Kasumi-1 (cell line): Measurements from ENCODE around the gene MSX1.
A peak's percentile ranks its signal among the peaks of the same experiment; 100 is the strongest.

ENCODE experiments used
- DNase-seq, 2 experiments: peaks; one replicate each; lab custom pipeline; 2025; lab: John Stamatoyannopoulos, UW

The MSX1 gene

DNA sequence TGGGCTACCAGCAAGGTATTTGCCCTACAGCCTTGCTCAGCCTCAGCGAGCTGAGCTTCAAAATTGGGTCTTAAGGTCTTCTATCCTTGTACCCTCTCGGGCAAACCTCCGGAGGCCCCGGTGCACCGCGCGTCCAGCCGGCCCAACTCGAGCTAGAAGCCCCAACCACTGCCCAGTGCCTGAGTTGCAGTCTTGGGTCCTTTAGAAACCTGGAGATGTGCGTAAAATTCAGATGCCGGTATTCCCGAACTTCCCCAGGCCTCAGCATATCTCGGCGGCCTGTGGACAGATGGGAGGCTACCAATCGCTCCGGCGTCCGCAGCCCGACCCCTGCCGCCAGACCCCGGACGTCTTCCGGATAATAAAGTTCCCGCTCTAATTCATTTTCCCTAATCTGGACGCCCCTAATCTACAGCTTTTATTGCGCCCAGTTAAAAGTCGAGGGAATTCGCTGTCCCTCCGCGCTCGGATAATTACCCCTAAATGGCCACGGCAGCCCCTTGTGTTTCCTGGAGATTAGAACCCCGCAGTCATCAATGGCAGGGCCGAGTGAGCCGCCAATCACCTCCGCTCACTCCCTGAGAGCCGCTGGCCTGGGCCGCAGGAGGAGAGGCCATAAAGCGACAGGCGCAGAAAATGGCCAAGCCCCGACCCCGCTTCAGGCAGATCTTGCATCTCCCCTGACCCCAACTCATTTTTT is 1.5 kb upstream of the MSX1 start:
- DNase-seq: no peak

DNA sequence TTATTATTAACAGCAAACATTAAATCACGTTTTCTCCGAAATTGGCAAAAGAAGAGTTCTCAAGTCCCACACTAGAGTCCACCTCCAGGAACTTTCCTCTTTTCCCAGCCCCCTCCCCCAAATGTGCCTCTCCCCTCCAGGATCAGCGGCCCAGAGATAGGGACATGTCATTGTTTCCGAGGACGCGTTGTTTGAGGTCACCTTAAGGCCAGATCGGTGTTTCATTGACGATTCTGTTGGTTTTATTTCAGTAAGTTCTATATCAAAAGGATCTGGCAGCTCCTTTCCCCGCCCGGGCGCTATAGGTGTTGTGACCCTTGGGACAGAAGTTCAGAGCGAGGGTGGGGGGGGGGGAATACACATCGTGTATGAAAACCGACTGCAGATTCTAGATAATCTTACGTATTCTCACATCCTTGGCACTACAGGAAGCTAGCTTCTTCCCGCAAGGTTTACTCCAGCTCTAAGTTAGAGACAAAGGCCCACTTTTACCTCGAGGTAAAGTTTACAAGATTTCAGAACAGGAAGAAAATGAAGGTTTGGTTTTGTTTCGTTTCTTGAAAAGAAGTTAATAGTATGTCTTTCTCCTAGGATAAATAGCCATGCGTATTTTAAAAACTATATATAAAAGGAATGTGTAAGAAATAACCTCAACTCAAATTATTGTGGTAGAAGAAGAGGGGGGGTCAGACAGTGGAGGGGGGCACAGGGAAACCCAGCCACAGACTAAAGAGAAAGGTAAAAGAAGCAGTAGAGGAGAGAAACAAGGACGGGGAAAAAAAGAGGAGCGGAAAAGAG is 739 bp upstream of the MSX1 start:
- no peak for DNase-seq

DNA sequence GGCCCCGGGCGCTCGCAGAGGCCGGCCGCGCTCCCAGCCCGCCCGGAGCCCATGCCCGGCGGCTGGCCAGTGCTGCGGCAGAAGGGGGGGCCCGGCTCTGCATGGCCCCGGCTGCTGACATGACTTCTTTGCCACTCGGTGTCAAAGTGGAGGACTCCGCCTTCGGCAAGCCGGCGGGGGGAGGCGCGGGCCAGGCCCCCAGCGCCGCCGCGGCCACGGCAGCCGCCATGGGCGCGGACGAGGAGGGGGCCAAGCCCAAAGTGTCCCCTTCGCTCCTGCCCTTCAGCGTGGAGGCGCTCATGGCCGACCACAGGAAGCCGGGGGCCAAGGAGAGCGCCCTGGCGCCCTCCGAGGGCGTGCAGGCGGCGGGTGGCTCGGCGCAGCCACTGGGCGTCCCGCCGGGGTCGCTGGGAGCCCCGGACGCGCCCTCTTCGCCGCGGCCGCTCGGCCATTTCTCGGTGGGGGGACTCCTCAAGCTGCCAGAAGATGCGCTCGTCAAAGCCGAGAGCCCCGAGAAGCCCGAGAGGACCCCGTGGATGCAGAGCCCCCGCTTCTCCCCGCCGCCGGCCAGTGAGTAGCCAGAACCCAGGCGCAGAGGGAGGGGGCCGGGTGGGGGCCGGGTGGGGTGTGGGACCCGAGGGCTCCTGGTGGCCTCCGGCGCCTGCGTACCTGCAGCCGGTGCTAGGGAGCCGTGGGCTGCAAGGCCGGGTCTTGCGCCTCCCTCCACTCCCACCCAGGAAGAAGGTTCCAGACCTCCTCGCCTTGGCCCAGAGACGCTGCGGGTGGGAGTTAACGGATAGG is 534 bp downstream of the MSX1 start:
- DNase-seq: no peak

DNA sequence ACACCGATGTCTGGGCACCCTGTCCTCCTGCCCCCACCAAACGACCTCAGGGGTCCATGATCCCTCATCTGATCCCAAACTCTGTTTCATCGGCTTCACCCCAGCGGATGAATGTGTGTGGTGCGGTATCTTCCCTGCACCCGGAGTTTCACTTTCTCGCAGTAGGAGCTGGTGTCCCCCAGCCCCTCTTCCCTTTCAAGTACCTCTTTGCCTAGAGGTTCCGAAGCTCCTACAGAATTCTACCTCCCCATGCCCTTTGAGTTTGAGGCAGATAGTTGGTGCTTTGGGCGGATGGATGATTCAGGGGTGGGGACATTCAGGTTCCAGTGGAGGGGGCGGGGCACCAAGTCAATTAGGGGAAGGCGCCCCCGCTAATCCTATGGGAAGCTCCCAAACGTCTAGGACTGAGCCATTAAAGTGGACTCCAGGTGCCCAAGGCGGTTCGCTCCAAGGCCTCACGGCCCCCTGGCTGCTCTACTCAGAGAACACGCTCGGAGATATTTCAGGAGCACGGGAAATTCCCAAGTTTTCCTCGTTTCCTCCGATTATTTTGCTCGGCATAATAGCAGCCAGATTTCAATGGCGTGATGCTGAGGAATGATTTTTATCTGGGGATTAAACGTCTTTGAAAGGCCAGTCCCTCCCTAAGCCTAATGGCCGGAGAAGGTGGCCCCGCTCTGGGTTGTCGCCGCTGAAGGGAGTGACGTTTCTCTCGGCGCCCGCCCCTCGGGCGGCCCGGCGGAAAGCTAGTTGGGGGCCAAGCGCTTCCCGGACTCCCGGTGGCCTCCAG is 1.3 kb downstream of the MSX1 start:
- peak; percentile 26 to 32 for DNase-seq

GRCh38 chr4:4861390-4862018 is 2.0 kb downstream of the MSX1 start:
- DNase-seq: no peak

DNA sequence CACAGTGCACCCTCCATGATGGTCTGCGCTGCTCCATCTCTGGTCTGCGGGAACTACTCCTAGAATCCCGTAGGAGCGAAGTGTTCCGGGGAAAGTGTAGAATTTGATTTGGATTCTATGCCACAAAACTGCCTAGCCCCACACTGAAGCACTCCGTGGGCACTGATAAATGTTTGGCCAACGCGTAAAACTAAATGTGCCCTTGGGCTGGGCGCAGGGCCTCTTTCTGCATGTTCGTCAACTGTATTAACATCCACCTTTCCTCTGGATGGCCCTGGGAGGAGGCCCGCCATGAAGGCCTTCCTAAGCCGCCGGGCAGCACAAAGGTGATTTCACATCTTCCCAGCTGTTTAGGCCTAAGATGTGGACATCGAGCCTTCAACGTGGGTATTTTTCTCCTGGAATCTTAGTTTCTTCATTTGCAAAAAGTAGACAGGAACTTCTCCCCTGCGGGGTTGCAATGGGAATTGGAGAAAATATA is 2.6 kb downstream of the MSX1 start:
- DNase-seq: no peak

GRCh38 chr4:4862665-4863482 is 3.4 kb downstream of the MSX1 start:
- DNase-seq: no peak

DNA sequence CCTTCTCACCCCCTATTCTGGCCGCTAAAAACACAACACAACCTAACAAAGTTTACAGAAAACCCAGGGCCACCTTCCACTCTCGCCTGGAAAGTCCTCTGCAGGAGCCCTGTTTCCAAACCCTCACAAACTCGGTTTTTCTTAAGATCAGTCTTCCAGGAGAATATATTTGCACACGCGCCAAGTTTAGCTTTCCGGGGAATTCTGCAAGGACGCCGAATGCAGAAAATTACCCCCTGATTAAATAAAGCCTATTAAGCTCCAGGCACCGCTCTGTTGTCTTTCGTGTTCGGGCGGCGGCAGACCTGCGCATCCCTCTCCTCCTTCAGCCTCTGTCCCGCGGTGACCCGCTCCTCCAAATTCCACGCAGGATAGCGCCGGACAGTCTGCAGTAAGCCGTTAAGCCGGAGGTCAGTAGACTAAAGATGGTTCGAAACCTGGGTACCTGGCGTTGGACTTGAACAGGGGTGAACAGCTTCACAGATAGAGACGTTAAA is 5.0 kb downstream of the MSX1 start:
- no peak for DNase-seq

DNA sequence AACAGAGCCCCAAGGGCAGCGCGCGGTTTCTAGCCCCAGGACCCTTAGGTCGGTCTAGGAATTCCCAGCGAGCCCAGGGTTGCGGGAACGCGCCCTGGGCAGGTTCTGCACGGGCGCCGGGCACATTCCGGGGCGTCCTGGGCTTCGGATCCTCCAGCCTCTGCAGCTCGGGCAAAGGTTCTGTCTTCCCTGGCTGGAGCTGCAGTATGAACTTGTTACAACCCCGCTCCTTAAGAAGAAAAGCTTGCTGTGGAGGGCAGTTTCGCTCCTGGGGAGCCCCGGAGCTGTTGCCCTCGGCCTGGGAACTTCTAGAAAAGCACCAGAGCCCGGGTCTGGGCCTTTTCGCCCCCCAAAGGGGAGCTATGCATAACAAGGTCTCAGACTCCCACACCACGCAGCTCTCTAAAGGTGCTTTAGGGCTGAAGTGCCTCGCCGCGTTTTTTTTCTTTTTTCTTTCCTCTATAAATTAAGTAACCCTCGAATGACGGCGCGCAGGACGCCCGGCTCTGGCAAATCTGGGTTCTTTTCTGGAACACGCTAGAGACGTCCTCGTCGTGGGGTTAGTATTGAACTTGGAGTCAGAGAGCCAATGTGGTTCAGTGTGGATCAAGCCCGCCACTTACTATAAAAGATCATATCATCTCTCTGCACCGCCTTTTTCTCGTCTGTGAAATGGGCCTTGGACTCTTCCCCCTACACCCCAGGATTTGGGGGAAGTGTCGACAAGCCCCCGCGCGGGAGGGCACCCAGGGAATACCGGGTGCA is 5.7 kb downstream of the MSX1 start:
- DNase-seq: no peak

DNA sequence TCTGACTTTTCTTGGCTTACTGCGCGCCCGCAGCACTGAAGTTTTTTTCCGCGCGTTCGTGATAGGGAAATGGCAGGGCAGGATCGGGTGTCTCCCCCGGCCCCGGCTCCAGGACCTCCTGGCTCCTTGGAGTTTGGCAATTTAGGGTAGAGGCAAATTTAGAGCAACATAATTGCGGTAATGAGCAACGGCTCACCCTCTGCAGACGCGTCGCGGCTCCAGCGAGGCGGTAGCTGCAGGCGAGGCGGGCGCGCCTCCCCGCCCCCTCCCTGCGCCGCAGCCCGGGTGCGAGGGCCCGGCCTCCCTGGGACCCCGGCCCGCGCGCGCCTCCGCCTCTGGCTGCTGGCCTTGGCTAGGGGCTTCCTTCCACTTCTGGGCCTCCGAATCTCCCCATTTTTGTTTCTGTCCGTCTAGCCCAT is 6.2 kb downstream of the MSX1 start:
- no peak for DNase-seq

DNA sequence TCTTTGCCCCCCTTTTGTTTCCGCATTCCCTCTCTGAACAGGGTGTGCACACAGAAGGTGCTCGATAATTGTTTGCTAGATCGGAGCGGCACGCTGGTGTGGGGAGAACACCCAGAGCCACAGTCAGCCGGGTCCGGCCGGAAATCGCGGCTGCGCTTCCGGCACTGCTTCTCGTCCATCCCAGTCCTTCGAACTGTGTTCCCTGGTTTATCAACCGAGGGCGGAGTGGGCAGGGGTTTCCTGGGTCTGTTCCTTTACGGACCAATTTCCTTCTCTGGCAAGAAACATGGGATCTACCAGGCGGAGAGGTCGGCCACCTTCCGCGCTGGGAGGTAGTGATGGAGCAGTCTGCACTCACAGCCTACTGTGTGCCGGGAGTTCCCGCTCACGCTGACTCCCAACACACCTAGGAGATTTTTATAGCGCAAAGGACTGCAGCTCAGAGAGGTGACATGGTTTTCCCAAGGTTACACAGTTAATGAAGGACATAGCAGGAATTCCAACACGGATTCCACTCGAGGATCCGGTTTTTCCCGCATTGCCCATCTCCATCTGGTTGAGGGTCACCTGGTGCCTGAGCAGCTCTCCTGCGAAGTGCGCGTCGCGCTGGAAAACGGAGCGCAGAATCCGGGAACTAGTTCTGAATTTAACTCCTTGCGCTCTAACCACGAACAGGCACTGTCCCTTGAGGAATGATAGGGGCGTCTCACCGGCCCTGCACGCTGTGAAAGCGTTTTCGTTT is 6.8 kb downstream of the MSX1 start:
- peak in 1 of 2 experiments; percentile 6 for DNase-seq

GRCh38 chr4:4866866-4867374 is 7.5 kb downstream of the MSX1 start:
- no peak for DNase-seq

DNA sequence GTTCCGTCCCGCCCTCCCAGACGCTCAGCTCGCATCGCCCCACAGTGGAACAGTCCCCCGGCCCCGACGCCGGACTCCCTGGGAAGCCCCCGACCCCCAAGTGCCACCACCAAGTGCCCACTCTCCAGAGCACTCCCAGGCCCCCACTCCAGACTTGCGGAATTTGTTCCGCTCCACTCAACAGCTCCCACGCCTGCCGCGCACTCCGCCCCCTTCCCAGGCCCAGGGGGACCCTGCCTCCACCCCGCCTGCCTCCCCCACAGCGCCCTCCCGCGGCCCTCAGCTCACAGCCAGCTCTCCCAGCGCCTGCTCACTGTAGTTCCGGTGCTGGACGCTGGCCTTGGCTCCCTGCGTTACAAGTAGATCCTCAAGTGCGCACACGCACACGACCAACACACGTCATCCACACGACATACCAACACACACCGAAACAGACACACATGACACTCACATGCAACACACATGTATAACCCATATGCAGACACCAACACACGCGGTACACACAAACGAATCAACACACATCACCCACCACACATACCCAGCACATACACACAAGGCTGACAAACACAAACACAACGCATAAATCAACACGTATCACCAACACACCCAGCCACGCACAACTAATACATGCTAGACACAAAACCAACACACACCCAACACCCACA is 8.0 kb downstream of the MSX1 start:
- no peak for DNase-seq

DNA sequence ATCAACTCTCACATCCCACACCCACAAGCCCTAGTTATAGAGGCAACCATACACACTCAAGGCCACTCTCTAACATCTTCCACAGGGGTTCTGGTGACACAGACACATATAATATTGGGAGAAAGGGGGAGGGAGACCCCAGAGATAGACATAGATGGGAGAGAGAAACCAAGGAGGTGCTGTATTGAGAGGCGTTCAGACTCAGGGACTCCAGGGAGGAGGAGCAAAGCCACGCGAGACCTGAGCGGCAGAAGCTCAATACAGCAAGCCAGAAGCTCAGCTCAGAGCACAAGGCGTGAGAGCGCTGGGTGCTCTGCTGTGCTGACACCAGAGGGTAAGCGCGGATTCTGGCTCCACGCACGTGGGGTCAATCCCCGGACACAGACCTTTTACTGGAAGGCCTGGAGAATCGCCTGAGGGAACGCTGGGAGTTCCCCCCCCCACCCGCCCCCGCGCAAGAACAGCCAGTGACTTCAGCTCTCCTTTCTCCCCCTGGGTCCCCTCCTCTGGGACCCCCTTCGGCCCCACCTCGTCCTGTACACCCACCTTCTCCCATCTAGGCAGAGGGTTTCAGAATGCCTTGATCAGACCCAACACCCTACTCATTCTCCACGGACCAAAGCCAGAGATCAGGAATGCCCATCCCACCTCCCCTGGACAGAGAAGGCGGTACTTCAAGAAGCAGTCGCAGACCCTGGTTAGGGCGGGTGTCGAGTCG is 8.7 kb downstream of the MSX1 start:
- no peak for DNase-seq

GRCh38 chr4:4868758-4869723 is 9.6 kb downstream of the MSX1 start:
- DNase-seq: no peak
